Fibroblast of lung (primary cell): Measurements from ENCODE around the gene TNRC6A.

ENCODE experiments used
- CTCF ChIP-seq, 2 donors: IDR thresholded peaks in 1 of 2; conservative IDR thresholded peaks in 1 of 2; 1 replicate in 1 of 2; 2 replicates in 1 of 2; pipeline ENCODE4 v1.5.1; 2011 to 2012; ENCODE audit warnings: low read length in 2 of 2, control low read depth in 1 of 2, inconsistent platforms in 1 of 2, low read depth in 1 of 2, mild to moderate bottlenecking in 1 of 2
- EZH2 ChIP-seq: IDR thresholded peaks from 2 replicates; pipeline ENCODE4 v1.5.1; 2012; ENCODE audit warnings: low read length, control low read depth, mild to moderate bottlenecking; ENCODE audit errors: missing control alignments

- TF ChIP-seq CTCF (conservative IDR thresholded peaks at IDR 0.05 in 1 of 2, IDR thresholded peaks at IDR 0.05 in 1 of 2; ENCODE audit: low read depth in 1 of 2, low read length in 2 of 2) (no peak), EZH2 (no peak)
These were observed 45.1 kb downstream of the TNRC6A start for GRCh38 chr16:24774510-24774909.
